ENCODE results near the gene NOCT.

DNA sequence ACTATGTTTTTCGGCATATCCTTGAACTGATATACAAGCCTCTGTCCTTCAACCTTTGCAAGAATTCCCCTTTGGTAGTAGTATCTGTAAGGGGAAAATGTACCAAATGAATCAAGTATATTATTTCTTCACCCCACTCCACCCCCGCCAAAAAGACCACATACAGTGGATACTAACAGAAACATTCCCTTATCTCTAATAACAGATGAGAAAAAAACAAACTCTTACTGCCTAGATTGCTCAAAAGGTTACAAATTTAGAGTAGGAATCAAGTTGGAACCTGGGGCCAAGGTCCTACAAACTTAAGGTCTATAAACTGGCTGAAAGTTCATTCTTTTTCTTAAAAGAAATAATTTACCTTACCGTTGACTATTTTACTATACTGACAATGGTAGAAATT is 45.0 kb downstream of the NOCT start:
- TF ChIP-seq, protein P1, sequence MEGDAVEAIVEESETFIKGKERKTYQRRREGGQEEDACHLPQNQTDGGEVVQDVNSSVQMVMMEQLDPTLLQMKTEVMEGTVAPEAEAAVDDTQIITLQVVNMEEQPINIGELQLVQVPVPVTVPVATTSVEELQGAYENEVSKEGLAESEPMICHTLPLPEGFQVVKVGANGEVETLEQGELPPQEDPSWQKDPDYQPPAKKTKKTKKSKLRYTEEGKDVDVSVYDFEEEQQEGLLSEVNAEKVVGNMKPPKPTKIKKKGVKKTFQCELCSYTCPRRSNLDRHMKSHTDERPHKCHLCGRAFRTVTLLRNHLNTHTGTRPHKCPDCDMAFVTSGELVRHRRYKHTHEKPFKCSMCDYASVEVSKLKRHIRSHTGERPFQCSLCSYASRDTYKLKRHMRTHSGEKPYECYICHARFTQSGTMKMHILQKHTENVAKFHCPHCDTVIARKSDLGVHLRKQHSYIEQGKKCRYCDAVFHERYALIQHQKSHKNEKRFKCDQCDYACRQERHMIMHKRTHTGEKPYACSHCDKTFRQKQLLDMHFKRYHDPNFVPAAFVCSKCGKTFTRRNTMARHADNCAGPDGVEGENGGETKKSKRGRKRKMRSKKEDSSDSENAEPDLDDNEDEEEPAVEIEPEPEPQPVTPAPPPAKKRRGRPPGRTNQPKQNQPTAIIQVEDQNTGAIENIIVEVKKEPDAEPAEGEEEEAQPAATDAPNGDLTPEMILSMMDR (optimal IDR thresholded peaks at IDR 0.05 in 1 of 3, IDR thresholded peaks at IDR 0.05 in 1 of 3, conservative IDR thresholded peaks at IDR 0.05 in 1 of 3; ENCODE audit: extremely low read depth in 1 of 3, insufficient read depth in 2 of 3, low read length in 3 of 3) = no peak
- TF ChIP-seq EZH2 (IDR thresholded peaks at IDR 0.05; ENCODE audit: low read length) = no peak

Data from keratinocyte (primary cell).